PFSK-1 (cell line): ENCODE data around the gene TTC13.

Experiments used
- FOXP2 ChIP-seq: optimal IDR thresholded peaks from 2 replicates; pipeline ENCODE3; 2011; ENCODE audit warnings: borderline replicate concordance, control low read depth, inconsistent platforms; ENCODE audit not compliant: insufficient read depth; ENCODE audit errors: extremely low read length, extremely low read depth
- POLR2AphosphoS5 ChIP-seq: IDR thresholded peaks from 2 replicates; pipeline ENCODE4 v1.6.1; 2012; ENCODE audit warnings: low read depth, mild to moderate bottlenecking, control low read depth, low read length, moderate library complexity
- SIN3A ChIP-seq: IDR thresholded peaks from 2 replicates; pipeline ENCODE4 v1.6.1; 2012; ENCODE audit warnings: mild to moderate bottlenecking, low read length, moderate library complexity, borderline replicate concordance; ENCODE audit not compliant: insufficient read depth
- TAF1 ChIP-seq: IDR thresholded peaks from 2 replicates; pipeline ENCODE4 v1.6.1; 2012; ENCODE audit warnings: low read length, control low read depth, borderline replicate concordance; ENCODE audit not compliant: insufficient read depth
- TF ChIP-seq, protein P1 (sequence below), 2 experiments: IDR thresholded peaks; 2 replicates each; pipeline versions ENCODE4 v1.6.1 to v1.8.0; 2011 to 2012; ENCODE audit warnings: low read depth in 2 of 2, low read length in 2 of 2, control low read depth in 1 of 2, inconsistent platforms in 1 of 2, mild to moderate bottlenecking in 1 of 2, moderate library complexity in 1 of 2; ENCODE audit not compliant: insufficient read depth in 1 of 2

DNA sequence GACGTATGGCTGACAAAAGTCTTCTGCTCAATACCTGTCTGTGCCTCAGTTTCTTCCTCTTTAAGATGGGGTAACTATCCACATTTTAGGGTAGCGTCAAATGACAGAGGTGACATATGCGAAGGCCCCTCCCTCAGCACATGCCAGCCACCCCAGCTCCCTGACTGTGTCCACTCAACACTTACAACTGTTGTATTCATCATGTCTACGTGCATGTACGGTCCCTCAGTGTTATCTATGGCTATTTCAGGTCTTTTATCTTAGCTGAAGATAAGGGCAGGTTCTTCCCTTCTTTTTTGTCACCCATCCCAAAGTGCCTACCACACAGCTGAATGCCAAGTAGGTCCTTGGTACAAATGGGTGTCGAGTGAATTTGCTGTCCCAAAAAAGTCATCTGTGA, 102.0 kb downstream of the TTC13 start:
- TF ChIP-seq SIN3A (no peak), TAF1 (no peak), POLR2AphosphoS5 (no peak), FOXP2 (no peak)
- TF ChIP-seq, protein P1, sequence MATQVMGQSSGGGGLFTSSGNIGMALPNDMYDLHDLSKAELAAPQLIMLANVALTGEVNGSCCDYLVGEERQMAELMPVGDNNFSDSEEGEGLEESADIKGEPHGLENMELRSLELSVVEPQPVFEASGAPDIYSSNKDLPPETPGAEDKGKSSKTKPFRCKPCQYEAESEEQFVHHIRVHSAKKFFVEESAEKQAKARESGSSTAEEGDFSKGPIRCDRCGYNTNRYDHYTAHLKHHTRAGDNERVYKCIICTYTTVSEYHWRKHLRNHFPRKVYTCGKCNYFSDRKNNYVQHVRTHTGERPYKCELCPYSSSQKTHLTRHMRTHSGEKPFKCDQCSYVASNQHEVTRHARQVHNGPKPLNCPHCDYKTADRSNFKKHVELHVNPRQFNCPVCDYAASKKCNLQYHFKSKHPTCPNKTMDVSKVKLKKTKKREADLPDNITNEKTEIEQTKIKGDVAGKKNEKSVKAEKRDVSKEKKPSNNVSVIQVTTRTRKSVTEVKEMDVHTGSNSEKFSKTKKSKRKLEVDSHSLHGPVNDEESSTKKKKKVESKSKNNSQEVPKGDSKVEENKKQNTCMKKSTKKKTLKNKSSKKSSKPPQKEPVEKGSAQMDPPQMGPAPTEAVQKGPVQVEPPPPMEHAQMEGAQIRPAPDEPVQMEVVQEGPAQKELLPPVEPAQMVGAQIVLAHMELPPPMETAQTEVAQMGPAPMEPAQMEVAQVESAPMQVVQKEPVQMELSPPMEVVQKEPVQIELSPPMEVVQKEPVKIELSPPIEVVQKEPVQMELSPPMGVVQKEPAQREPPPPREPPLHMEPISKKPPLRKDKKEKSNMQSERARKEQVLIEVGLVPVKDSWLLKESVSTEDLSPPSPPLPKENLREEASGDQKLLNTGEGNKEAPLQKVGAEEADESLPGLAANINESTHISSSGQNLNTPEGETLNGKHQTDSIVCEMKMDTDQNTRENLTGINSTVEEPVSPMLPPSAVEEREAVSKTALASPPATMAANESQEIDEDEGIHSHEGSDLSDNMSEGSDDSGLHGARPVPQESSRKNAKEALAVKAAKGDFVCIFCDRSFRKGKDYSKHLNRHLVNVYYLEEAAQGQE (IDR thresholded peaks at IDR 0.05; ENCODE audit: insufficient read depth in 1 of 2, low read depth in 2 of 2, low read length in 2 of 2): no peak
